Fibroblast of lung (primary cell): Measurements from ENCODE around the gene GRIN3A. TPM values are rescaled to one million over a fixed set of nuclear protein-coding genes. Genes with fewer than 3 reads are reported as not detected.

Experiments used
- DNase-seq, 2 donors: peaks; one replicate each; pipeline versions ENCODE4 v3.0.0 to v3.0.0-alpha.2; 2010; ENCODE audit warnings: low read depth in 2 of 2
- H2AFZ ChIP-seq: 2 replicates; pipeline ENCODE4 v1.5.1; 2012; ENCODE audit warnings: low read length, control low read depth, inconsistent platforms
- H3K27ac ChIP-seq: 2 replicates; pipeline ENCODE4 v1.5.1; 2011; ENCODE audit warnings: low read length, control low read depth; ENCODE audit not compliant: insufficient read depth
- H3K27me3 ChIP-seq: 2 replicates; pipeline ENCODE4 v1.5.1; 2011; ENCODE audit warnings: mild to moderate bottlenecking, low read length; ENCODE audit not compliant: control insufficient read depth, insufficient read depth
- H3K36me3 ChIP-seq: 2 replicates; pipeline ENCODE4 v1.5.1; 2011; ENCODE audit warnings: low read length; ENCODE audit not compliant: control insufficient read depth, insufficient read depth
- H3K4me1 ChIP-seq: 2 replicates; pipeline ENCODE4 v1.5.1; 2011; ENCODE audit warnings: low read length; ENCODE audit not compliant: control insufficient read depth, insufficient read depth; ENCODE audit errors: extremely low read depth
- H3K4me2 ChIP-seq: 2 replicates; pipeline ENCODE4 v1.5.1; 2011; ENCODE audit warnings: low read length, control low read depth; ENCODE audit not compliant: insufficient read depth; ENCODE audit errors: extremely low read depth
- H3K4me3 ChIP-seq, 4 experiments: fragments of 200-600 bp in 1 of 4; sonication (generic) in 1 of 4; replicated peaks in 1 of 4; 2 replicates each; pipeline ENCODE4 v1.5.1; 2011 to 2016; ENCODE audit warnings: low read length in 4 of 4, low read depth in 3 of 4, mild to moderate bottlenecking in 3 of 4, control low read depth in 2 of 4, inconsistent platforms in 1 of 4, mixed read lengths in 1 of 4; ENCODE audit not compliant: insufficient read depth in 1 of 4; ENCODE audit errors: control extremely low read depth in 1 of 4
- H3K79me2 ChIP-seq: 2 replicates; pipeline ENCODE4 v1.5.1; 2012; ENCODE audit warnings: mild to moderate bottlenecking, low read length, inconsistent platforms; ENCODE audit not compliant: control insufficient read depth, insufficient read depth
- H3K9ac ChIP-seq: 2 replicates; pipeline ENCODE4 v1.5.1; 2011; ENCODE audit warnings: mild to moderate bottlenecking, low read length, control low read depth; ENCODE audit not compliant: insufficient read depth
- H3K9me3 ChIP-seq: 2 replicates; pipeline ENCODE4 v1.5.1; 2012; ENCODE audit warnings: low read depth, low read length; ENCODE audit not compliant: control insufficient read depth, insufficient read depth
- H4K20me1 ChIP-seq: 2 replicates; pipeline ENCODE4 v1.5.1; 2011; ENCODE audit warnings: low read length; ENCODE audit not compliant: control insufficient read depth, insufficient read depth; ENCODE audit errors: extremely low read depth
- CTCF ChIP-seq, 2 donors: IDR thresholded peaks in 1 of 2; conservative IDR thresholded peaks in 1 of 2; 1 replicate in 1 of 2; 2 replicates in 1 of 2; pipeline ENCODE4 v1.5.1; 2011 to 2012; ENCODE audit warnings: low read length in 2 of 2, control low read depth in 1 of 2, inconsistent platforms in 1 of 2, low read depth in 1 of 2, mild to moderate bottlenecking in 1 of 2
- EZH2 ChIP-seq: IDR thresholded peaks from 2 replicates; pipeline ENCODE4 v1.5.1; 2012; ENCODE audit warnings: low read length, control low read depth, mild to moderate bottlenecking; ENCODE audit errors: missing control alignments
- polyA plus RNA-seq, 2 donors: library from polyadenylated mRNA; depleted of rRNA in 1 of 2; stranded (reverse) in 1 of 2; unstranded in 1 of 2; fragments of >200 nt; gene quantifications; 2 replicates each; pipeline ENCODE4 v1.2.1, GENCODE V29; 2011 to 2012; ENCODE audit warnings: missing spikeins in 1 of 2
- total RNA-seq: library from RNA; depleted of rRNA; stranded (reverse); fragments of >200 nt; gene quantifications from 2 replicates; pipeline ENCODE4 v1.2.1, GENCODE V29; 2014

GRIN3A gene
- total and polyA plus RNA-seq, 2 donors (not counting 1 experiment from before 2014, with no cell fraction given): not detected

DNA sequence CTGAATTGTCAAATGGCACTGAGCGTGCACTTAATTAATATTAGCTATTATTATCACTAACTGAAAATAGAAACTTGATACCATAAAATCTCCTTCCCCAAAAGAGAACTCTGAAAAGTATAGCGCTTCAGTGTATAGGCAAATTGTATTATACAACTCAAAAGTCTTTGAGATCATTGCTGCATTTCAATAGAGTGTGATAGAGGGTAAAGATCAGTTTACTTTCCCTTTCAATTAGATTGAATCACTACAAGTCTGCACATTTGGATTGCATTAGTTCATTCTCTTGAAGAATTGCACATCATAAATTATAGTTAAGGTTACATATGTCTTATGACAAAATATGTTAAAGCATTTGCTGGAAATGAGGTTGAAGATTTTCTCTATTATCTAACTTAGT lies 13.4 kb upstream of the GRIN3A start:
- no peaks in the 10 kb centered on the region for H3K4me1 ChIP-seq
- no peaks in the 10 kb centered on the region for H3K27me3 ChIP-seq
- DNase-seq: no peak

DNA sequence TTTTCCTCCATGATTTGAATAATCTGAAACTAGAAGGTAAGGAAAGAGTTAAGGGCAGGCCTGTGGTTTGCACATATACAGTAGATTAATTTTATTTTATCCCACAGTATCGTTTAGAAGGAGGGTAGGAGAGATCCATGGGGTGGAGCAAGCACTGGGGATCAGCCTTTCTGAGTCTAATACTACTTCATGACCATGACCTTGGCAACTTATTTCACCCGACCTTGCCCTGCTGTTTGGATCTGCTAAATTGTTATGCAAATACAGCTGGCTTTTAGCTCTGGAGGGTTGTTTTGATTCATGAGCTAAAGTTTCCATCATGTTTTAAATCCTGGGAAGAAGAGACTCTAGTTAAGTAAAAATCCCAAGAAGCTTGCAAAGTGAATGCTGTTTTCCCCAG lies 864 bp upstream of the GRIN3A start:
- TF ChIP-seq CTCF (conservative IDR thresholded peaks at IDR 0.05 in 1 of 2, IDR thresholded peaks at IDR 0.05 in 1 of 2; ENCODE audit: low read depth in 1 of 2, low read length in 2 of 2): no peak
- no peak for TF ChIP-seq EZH2
- Histone ChIP-seq H3K9me3 (no peaks in the 10 kb centered on the region), H3K4me2 (no peak overlapping the region), H3K27ac (no peak overlapping the region), H3K36me3 (no peaks in the 10 kb centered on the region), H4K20me1 (no peaks in the 10 kb centered on the region), H2AFZ (no peak overlapping the region), H3K4me1 (no peaks in the 10 kb centered on the region), H3K27me3 (peaks cover 4% of the 10 kb centered on the region), H3K9ac (no peak overlapping the region), H3K79me2 (no peaks in the 10 kb centered on the region), H3K4me3 (no peak overlapping the region)
- DNase-seq: no peak

More for the DNA sequence above, 13.4 kb upstream of the GRIN3A start:
- Histone ChIP-seq H3K36me3 (no peaks in the 10 kb centered on the region), H3K9ac (no peak overlapping the region), H4K20me1 (no peaks in the 10 kb centered on the region), H3K27ac (no peak overlapping the region), H3K9me3 (no peaks in the 10 kb centered on the region), H3K4me2 (no peak overlapping the region), H2AFZ (no peak overlapping the region), H3K4me3 (no peak overlapping the region), H3K79me2 (no peaks in the 10 kb centered on the region)
- TF ChIP-seq CTCF (conservative IDR thresholded peaks at IDR 0.05 in 1 of 2, IDR thresholded peaks at IDR 0.05 in 1 of 2; ENCODE audit: low read depth in 1 of 2, low read length in 2 of 2) (no peak), EZH2 (no peak)

GRCh38 chr9:101737705-101738565 lies 512 bp downstream of the GRIN3A start:
- Histone ChIP-seq H3K9ac (no peak overlapping the region), H3K4me3 (peak overlapping the region in 1 of 4 experiments; percentile 7), H4K20me1 (no peaks in the 10 kb centered on the region), H2AFZ (no peak overlapping the region), H3K27me3 (peaks cover 4% of the 10 kb centered on the region), H3K79me2 (no peaks in the 10 kb centered on the region), H3K36me3 (no peaks in the 10 kb centered on the region), H3K27ac (no peak overlapping the region), H3K4me1 (no peaks in the 10 kb centered on the region), H3K9me3 (no peaks in the 10 kb centered on the region), H3K4me2 (no peak overlapping the region)
- no peak for DNase-seq
- TF ChIP-seq CTCF (conservative IDR thresholded peaks at IDR 0.05 in 1 of 2, IDR thresholded peaks at IDR 0.05 in 1 of 2; ENCODE audit: low read depth in 1 of 2, low read length in 2 of 2): no peak
- no peak for TF ChIP-seq EZH2
